ENCODE data around the gene TMEM255A. TPM values are rescaled to one million over a fixed set of nuclear protein-coding genes. Genes with fewer than 3 reads are reported as not detected.

Gene TMEM255A
- polyA plus RNA-seq, 1 donor from 2014 or later: 7.5 TPM

- Histone ChIP-seq H3K27me3 (ENCODE audit: insufficient read depth, low read depth, low read length) (no peaks in the 10 kb centered on the region), H4K20me1 (ENCODE audit: insufficient read depth) (no peaks in the 10 kb centered on the region), H3K4me2 (ENCODE audit: low read length) (no peak overlapping the region), H3K27ac (ENCODE audit: low read length) (no peak overlapping the region), H3F3A (ENCODE audit: insufficient read depth, low read length, poor library complexity, severe bottlenecking) (no peaks in the 10 kb centered on the region), H3K4me3 (ENCODE audit: low read length) (no peak overlapping the region), H3K9me2 (ENCODE audit: insufficient read depth, low read length) (no peaks in the 10 kb centered on the region), H2AFZ (ENCODE audit: low read depth, low read length) (no peak overlapping the region), H3K9ac (ENCODE audit: low read length) (no peak overlapping the region), H3K9me3 (ENCODE audit: low read length) (no peaks in the 10 kb centered on the region), H3K79me2 (replicated peaks; ENCODE audit: insufficient read depth, low read length) (no peaks in the 10 kb centered on the region), H3K36me3 (ENCODE audit: insufficient read depth, low read length) (no peaks in the 10 kb centered on the region)
- TF ChIP-seq REST (IDR thresholded peaks at IDR 0.05; ENCODE audit: borderline replicate concordance) (no peak), RAD21 (conservative IDR thresholded peaks at IDR 0.05) (no peak)
These were observed 48.2 kb downstream of the TMEM255A start for GRCh38 chrX:120262859-120263708.

- Histone ChIP-seq H3K27ac (ENCODE audit: low read length) (no peak overlapping the region), H3K27me3 (ENCODE audit: insufficient read depth, low read depth, low read length) (no peaks in the 10 kb centered on the region), H3K9me2 (ENCODE audit: insufficient read depth, low read length) (no peaks in the 10 kb centered on the region), H3K4me2 (ENCODE audit: low read length) (no peak overlapping the region), H3K9me3 (ENCODE audit: low read length) (no peaks in the 10 kb centered on the region), H3F3A (ENCODE audit: insufficient read depth, low read length, poor library complexity, severe bottlenecking) (no peaks in the 10 kb centered on the region), H2AFZ (ENCODE audit: low read depth, low read length) (no peak overlapping the region), H3K36me3 (ENCODE audit: insufficient read depth, low read length) (no peaks in the 10 kb centered on the region), H4K20me1 (ENCODE audit: insufficient read depth) (no peaks in the 10 kb centered on the region), H3K4me3 (ENCODE audit: low read length) (no peak overlapping the region), H3K79me2 (replicated peaks; ENCODE audit: insufficient read depth, low read length) (peaks cover 8% of the 10 kb centered on the region), H3K9ac (ENCODE audit: low read length) (no peak overlapping the region)
- TF ChIP-seq MXI1 (conservative IDR thresholded peaks at IDR 0.05; ENCODE audit: poor library complexity, severe bottlenecking) (no peak), CTCF (IDR thresholded peaks at IDR 0.05; ENCODE audit: poor library complexity, severe bottlenecking) (no peak), SMC3 (conservative IDR thresholded peaks at IDR 0.05; ENCODE audit: poor library complexity) (no peak), EZH2 (IDR thresholded peaks at IDR 0.05; ENCODE audit: borderline replicate concordance, insufficient read depth, low read length, poor library complexity, severe bottlenecking) (no peak), POLR2AphosphoS5 (IDR thresholded peaks at IDR 0.05) (no peak), REST (IDR thresholded peaks at IDR 0.05; ENCODE audit: borderline replicate concordance) (no peak), RAD21 (conservative IDR thresholded peaks at IDR 0.05) (no peak), EP300 (conservative IDR thresholded peaks at IDR 0.05; ENCODE audit: poor library complexity, severe bottlenecking) (no peak), TAF1 (IDR thresholded peaks at IDR 0.05; ENCODE audit: low read depth) (no peak)
These were observed 50.9 kb downstream of the TMEM255A start for GRCh38 chrX:120260369-120260768.
